Esophagus squamous epithelium (tissue), 4 donors: ENCODE results near the gene MRPS10.

Experiments used
- CTCF ChIP-seq, 6 experiments: fragments of 450-650 bp in 4 of 6; fragments of 200-600 bp in 2 of 6; sonication (generic) in 2 of 6; IDR thresholded peaks; one replicate each; pipeline ENCODE4 v1.5.1; 2016 to 2019; ENCODE audit warnings: antibody characterized with exemption in 6 of 6, mild to moderate bottlenecking in 4 of 6, moderate library complexity in 4 of 6
- POLR2A ChIP-seq, 4 donors: fragments of 450-650 bp; IDR thresholded peaks; one replicate each; pipeline ENCODE4 v1.6.1; 2017; ENCODE audit warnings: antibody characterized with exemption in 4 of 4, mild to moderate bottlenecking in 4 of 4, moderate library complexity in 3 of 4

- no peak for TF ChIP-seq CTCF (IDR thresholded peaks at IDR 0.05)
- no peak for TF ChIP-seq POLR2A (IDR thresholded peaks at IDR 0.05)
These were observed 37.7 kb downstream of the MRPS10 start for GRCh38 chr6:42179945-42180313.
